Activated CD8-positive, alpha-beta memory T cell treated with anti-CD3 and anti-CD28 coated beads, Interleukin-2, amount 10 ng/mL, durations not matched to agents 7 days and 5 days (primary cell): ENCODE results near the gene RHBG. TPM values are rescaled to one million over a fixed set of nuclear protein-coding genes. Genes with fewer than 3 reads are reported as not detected.

Experiments
- ATAC-seq: fragments of 150-1000 bp; cut with Tn5 transposase; one replicate; pipeline ENCODE4 v1.10.0; 2021; ENCODE audit warnings: moderate library complexity
- CTCF ChIA-PET: fragments of 350-600 bp; sonication (Branson Sonifier 250); formaldehyde crosslinking; loops from one replicate; lab custom pipeline; 2021; ENCODE audit warnings: antibody characterized with exemption; lab: Charles Lee
- DNase-seq: peaks from one replicate; pipeline ENCODE4 v3.0.0-alpha.2; 2020
- H3K27ac Mint-ChIP-seq: one replicate; pipeline ENCODE4 v1.8.0; 2021; ENCODE audit warnings: mild to moderate bottlenecking, mixed read lengths
- H3K27me3 Mint-ChIP-seq: one replicate; pipeline ENCODE4 v1.8.0; 2021; ENCODE audit warnings: mixed read lengths
- H3K36me3 Mint-ChIP-seq: one replicate; pipeline ENCODE4 v1.8.0; 2021; ENCODE audit warnings: mild to moderate bottlenecking, mixed read lengths
- H3K4me1 Mint-ChIP-seq: one replicate; pipeline ENCODE4 v1.8.0; 2021; ENCODE audit warnings: mixed read lengths
- H3K4me3 Mint-ChIP-seq: one replicate; pipeline ENCODE4 v1.8.0; 2021; ENCODE audit warnings: mild to moderate bottlenecking, moderate library complexity, mixed read lengths
- H3K9me3 Mint-ChIP-seq: one replicate; pipeline ENCODE4 v1.8.0; 2022; ENCODE audit warnings: low read depth, mixed read lengths
- total RNA-seq, 2 experiments: library from RNA; stranded (reverse); gene quantifications; one replicate each; pipeline ENCODE4 v1.2.3, GENCODE V29; 2021

The RHBG gene
- total RNA-seq, 2 experiments from 2014 or later = not detected

- no peak overlapping the region for H3K27ac Mint-ChIP-seq
- peaks cover 3% of the 10 kb centered on the region for H3K4me1 Mint-ChIP-seq
- no peak overlapping the region for H3K4me3 Mint-ChIP-seq
- no peaks in the 10 kb centered on the region for H3K36me3 Mint-ChIP-seq
- CTCF ChIA-PET = no interaction called here
- ATAC-seq (no peak), DNase-seq (no peak)
- H3K27me3 Mint-ChIP-seq = peaks cover 40% of the 10 kb centered on the region
- no peaks in the 10 kb centered on the region for H3K9me3 Mint-ChIP-seq
These were observed 22.3 kb downstream of the RHBG start for GRCh38 chr1:156391366-156391677.

GRCh38 chr1:156391701-156392100 lies 22.7 kb downstream of the RHBG start:
- ATAC-seq = no peak
- no peak for DNase-seq
- H3K27ac Mint-ChIP-seq = no peak overlapping the region
- H3K4me1 Mint-ChIP-seq = peaks cover 3% of the 10 kb centered on the region
- H3K36me3 Mint-ChIP-seq = no peaks in the 10 kb centered on the region
- H3K9me3 Mint-ChIP-seq = no peaks in the 10 kb centered on the region
- H3K4me3 Mint-ChIP-seq = no peak overlapping the region
- H3K27me3 Mint-ChIP-seq = peaks cover 39% of the 10 kb centered on the region
- CTCF ChIA-PET = no interaction called here

- ATAC-seq (no peak), DNase-seq (no peak)
- Mint-ChIP-seq H3K27me3 (peaks cover 31% of the 10 kb centered on the region), H3K36me3 (no peaks in the 10 kb centered on the region), H3K4me1 (peaks cover 3% of the 10 kb centered on the region), H3K27ac (no peak overlapping the region), H3K4me3 (no peak overlapping the region), H3K9me3 (no peaks in the 10 kb centered on the region)
- CTCF ChIA-PET = no interaction called here
These were observed 23.4 kb downstream of the RHBG start for GRCh38 chr1:156392452-156392853.

GRCh38 chr1:156393095-156393494 lies 24.1 kb downstream of the RHBG start:
- H3K27ac Mint-ChIP-seq = no peak overlapping the region
- H3K9me3 Mint-ChIP-seq = no peaks in the 10 kb centered on the region
- peaks cover 3% of the 10 kb centered on the region for H3K4me1 Mint-ChIP-seq
- no peaks in the 10 kb centered on the region for H3K36me3 Mint-ChIP-seq
- ATAC-seq = no peak
- CTCF ChIA-PET = interaction anchor here (1.0 to 1.2 kb wide), 3 partner anchors 7 to 53 kb away, joined by 3 read pairs; no protein-coding TSS in a partner anchor
- peaks cover 25% of the 10 kb centered on the region for H3K27me3 Mint-ChIP-seq
- H3K4me3 Mint-ChIP-seq = no peak overlapping the region
- no peak for DNase-seq

GRCh38 chr1:156394082-156394481 lies 25.1 kb downstream of the RHBG start:
- H3K36me3 Mint-ChIP-seq = no peaks in the 10 kb centered on the region

GRCh38 chr1:156394835-156395461 lies 25.9 kb downstream of the RHBG start:
- CTCF ChIA-PET = interaction anchor here (1.2 to 2.3 kb wide), 3 partner anchors 10 to 86 kb away, joined by 3 to 11 read pairs (median 3); no protein-coding TSS in a partner anchor
- no peak overlapping the region for H3K27ac Mint-ChIP-seq
- no peaks in the 10 kb centered on the region for H3K9me3 Mint-ChIP-seq
- H3K36me3 Mint-ChIP-seq = no peaks in the 10 kb centered on the region
- no peak for DNase-seq
- no peak for ATAC-seq
- H3K4me1 Mint-ChIP-seq = no peaks in the 10 kb centered on the region
- no peak overlapping the region for H3K4me3 Mint-ChIP-seq
- peaks cover 9% of the 10 kb centered on the region for H3K27me3 Mint-ChIP-seq

More at GRCh38 chr1:156394082-156394481, 25.1 kb downstream of the RHBG start:
- H3K27me3 Mint-ChIP-seq = peaks cover 18% of the 10 kb centered on the region
- no peak overlapping the region for H3K4me3 Mint-ChIP-seq
- no peak overlapping the region for H3K27ac Mint-ChIP-seq
- DNase-seq (no peak), ATAC-seq (no peak)
- CTCF ChIA-PET = interaction anchor here (1.1 to 1.2 kb wide), 3 partner anchors 8 to 52 kb away, joined by 3 read pairs; no protein-coding TSS in a partner anchor
- no peaks in the 10 kb centered on the region for H3K9me3 Mint-ChIP-seq
- H3K4me1 Mint-ChIP-seq = no peaks in the 10 kb centered on the region

GRCh38 chr1:156399355-156400125 lies 30.5 kb downstream of the RHBG start:
- H3K4me3 Mint-ChIP-seq = no peak overlapping the region
- CTCF ChIA-PET = interaction anchor here (0.6 to 4.3 kb wide), 4 partner anchors 13 to 46 kb away, joined by 3 to 17 read pairs (median 4); no protein-coding TSS in a partner anchor
- H3K4me1 Mint-ChIP-seq = no peaks in the 10 kb centered on the region
- ATAC-seq (no peak), DNase-seq (no peak)
- H3K27me3 Mint-ChIP-seq = peaks cover 8% of the 10 kb centered on the region
- no peaks in the 10 kb centered on the region for H3K9me3 Mint-ChIP-seq
- H3K27ac Mint-ChIP-seq = no peak overlapping the region
- no peaks in the 10 kb centered on the region for H3K36me3 Mint-ChIP-seq

- Mint-ChIP-seq H3K4me3 (no peak overlapping the region), H3K27ac (no peak overlapping the region), H3K9me3 (no peaks in the 10 kb centered on the region), H3K4me1 (no peaks in the 10 kb centered on the region), H3K36me3 (no peaks in the 10 kb centered on the region), H3K27me3 (peaks cover 14% of the 10 kb centered on the region)
- CTCF ChIA-PET = interaction anchor here (0.6 to 4.3 kb wide), 3 partner anchors 14 to 26 kb away, joined by 3 to 17 read pairs (median 3); no protein-coding TSS in a partner anchor
- no peak for DNase-seq
- no peak for ATAC-seq
These were observed 31.4 kb downstream of the RHBG start for GRCh38 chr1:156400191-156400935.

- no peaks in the 10 kb centered on the region for H3K4me1 Mint-ChIP-seq
- ATAC-seq (no peak), DNase-seq (no peak)
- H3K27me3 Mint-ChIP-seq = peaks cover 16% of the 10 kb centered on the region
- no peak overlapping the region for H3K4me3 Mint-ChIP-seq
- CTCF ChIA-PET = interaction anchor here (1.9 to 4.3 kb wide), 2 partner anchors 15 to 16 kb away, joined by 8 to 17 read pairs; no protein-coding TSS in a partner anchor
- H3K9me3 Mint-ChIP-seq = no peaks in the 10 kb centered on the region
- H3K27ac Mint-ChIP-seq = no peak overlapping the region
- no peaks in the 10 kb centered on the region for H3K36me3 Mint-ChIP-seq
These were observed 32.1 kb downstream of the RHBG start for GRCh38 chr1:156401041-156401574.

GRCh38 chr1:156401681-156402081 lies 32.7 kb downstream of the RHBG start:
- Mint-ChIP-seq H3K4me1 (no peaks in the 10 kb centered on the region), H3K27me3 (peaks cover 19% of the 10 kb centered on the region), H3K9me3 (no peaks in the 10 kb centered on the region), H3K36me3 (no peaks in the 10 kb centered on the region), H3K27ac (no peak overlapping the region), H3K4me3 (no peak overlapping the region)
- CTCF ChIA-PET = interaction anchor here (0.6 to 1.9 kb wide), 2 partner anchors 16 to 230 kb away, joined by 3 to 8 read pairs; no protein-coding TSS in a partner anchor
- DNase-seq = no peak
- ATAC-seq = no peak

- CTCF ChIA-PET = interaction anchor here (0.6 to 1.9 kb wide), 3 partner anchors 17 to 229 kb away, joined by 3 to 8 read pairs (median 6); no protein-coding TSS in a partner anchor
- Mint-ChIP-seq H3K4me3 (no peak overlapping the region), H3K27me3 (peaks cover 19% of the 10 kb centered on the region), H3K4me1 (no peaks in the 10 kb centered on the region), H3K9me3 (no peaks in the 10 kb centered on the region), H3K27ac (no peak overlapping the region), H3K36me3 (no peaks in the 10 kb centered on the region)
- no peak for ATAC-seq
- DNase-seq = no peak
These were observed 33.5 kb downstream of the RHBG start for GRCh38 chr1:156402331-156403020.

- H3K9me3 Mint-ChIP-seq = no peaks in the 10 kb centered on the region
- CTCF ChIA-PET = interaction anchor here (0.8 to 2.2 kb wide), 3 partner anchors 20 to 47 kb away, joined by 3 to 10 read pairs (median 3); no protein-coding TSS in a partner anchor
- H3K4me3 Mint-ChIP-seq = no peak overlapping the region
- H3K36me3 Mint-ChIP-seq = no peaks in the 10 kb centered on the region
- H3K4me1 Mint-ChIP-seq = no peaks in the 10 kb centered on the region
- DNase-seq (no peak), ATAC-seq (no peak)
- no peak overlapping the region for H3K27ac Mint-ChIP-seq
- peaks cover 32% of the 10 kb centered on the region for H3K27me3 Mint-ChIP-seq
These were observed 36.7 kb downstream of the RHBG start for GRCh38 chr1:156405670-156406069.
